HG02938 (cell line): Measurements from ENCODE around the gene MAPK14.
"Not testable (repeated sequence)": the region's sequence is repeated elsewhere in the genome, so short reads cannot be mapped to it uniquely, and the experiment has no call there.

Source experiments
- ATAC-seq: cut with Tn5 transposase; IDR thresholded peaks from one replicate; pipeline ENCODE4 v1.9.1; 2021; ENCODE audit warnings: mild to moderate bottlenecking, moderate library complexity; ENCODE audit not compliant: unreplicated experiment

The MAPK14 gene

DNA sequence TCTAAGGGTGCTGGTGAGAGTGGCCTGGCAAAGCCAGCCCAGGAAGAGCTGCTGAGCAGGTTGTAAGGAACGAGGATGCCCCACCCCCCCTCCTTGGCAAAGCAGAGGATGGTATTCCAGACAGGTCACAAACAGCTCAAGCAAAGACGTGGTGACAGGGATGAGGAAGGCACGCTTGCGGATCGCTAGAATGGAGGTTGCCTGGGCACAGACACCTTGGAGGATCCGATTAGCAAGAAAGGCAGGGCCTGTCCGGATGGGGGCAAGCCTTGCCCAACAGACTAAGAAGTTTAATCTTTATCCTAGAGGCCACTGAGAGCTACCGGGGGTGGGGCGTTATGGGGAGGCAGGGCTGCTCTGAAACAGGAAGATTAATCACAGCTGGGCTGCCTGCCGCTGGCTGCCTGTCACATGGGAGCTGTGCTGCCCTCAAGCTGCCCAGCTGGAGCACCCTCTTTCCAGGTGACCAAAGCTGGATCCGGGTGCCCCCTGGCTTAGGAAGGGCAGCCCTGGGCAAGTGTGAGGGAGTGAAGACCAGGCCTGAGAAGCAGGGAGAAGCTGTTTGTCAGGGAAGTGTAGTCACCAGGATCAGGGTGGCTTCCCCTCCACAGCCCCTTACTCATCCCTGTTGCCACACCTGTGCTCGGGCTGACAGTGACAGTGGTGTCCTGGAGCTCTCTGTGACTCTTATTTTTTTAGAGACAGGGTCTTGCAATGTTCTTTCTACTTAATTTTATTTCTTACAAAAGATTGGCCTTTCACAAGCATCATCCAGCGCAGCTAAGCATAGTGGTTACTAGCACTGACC lies 93.6 kb downstream of the MAPK14 start:
- no peak for ATAC-seq

DNA sequence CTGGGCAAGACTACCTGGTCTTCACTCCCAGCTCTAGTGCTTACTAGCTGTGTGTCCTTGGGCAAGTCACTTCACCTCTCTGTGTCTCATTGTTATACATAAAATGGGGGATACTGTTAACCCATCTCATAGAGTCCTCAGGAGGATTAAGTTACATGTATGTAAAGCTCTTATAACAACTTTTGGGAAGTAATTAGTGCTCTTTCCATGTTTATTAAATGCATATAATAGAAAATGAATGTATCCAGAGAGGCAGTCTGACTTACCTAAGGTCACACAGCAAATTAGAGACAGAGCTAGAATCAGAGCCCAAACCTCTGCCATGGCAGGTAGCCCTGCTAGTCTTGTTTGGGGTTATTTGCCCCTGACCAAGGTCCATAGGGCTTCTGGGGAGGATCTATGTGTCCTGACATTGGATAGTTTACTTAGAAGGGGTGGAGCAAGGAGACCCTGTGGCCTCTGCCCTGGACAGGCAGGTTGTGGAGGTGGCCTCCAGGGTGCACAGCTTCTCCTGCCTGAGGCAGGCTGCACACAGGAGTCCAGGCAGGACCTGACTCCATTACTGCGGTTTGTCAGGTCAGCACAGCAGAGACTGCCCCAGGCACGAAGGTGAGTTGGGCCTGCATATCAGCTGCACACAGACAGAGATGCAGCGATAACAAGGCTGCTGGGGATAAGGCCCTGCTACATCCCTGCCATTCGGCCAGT lies 94.3 kb downstream of the MAPK14 start:
- ATAC-seq = no peak

GRCh38 chr6:36122495-36123269 lies 95.1 kb downstream of the MAPK14 start:
- ATAC-seq = no peak

- peak; percentile 66 for ATAC-seq
Observed at GRCh38 chr6:36123270-36124139, 95.9 kb downstream of the MAPK14 start.

- not testable (repeated sequence) for ATAC-seq
Observed at GRCh38 chr6:36124346-36124745, 96.7 kb downstream of the MAPK14 start.

- ATAC-seq = no peak
Observed at GRCh38 chr6:36124881-36125280, 97.3 kb downstream of the MAPK14 start.

GRCh38 chr6:36125575-36125974 lies 98.0 kb downstream of the MAPK14 start:
- ATAC-seq = no peak

DNA sequence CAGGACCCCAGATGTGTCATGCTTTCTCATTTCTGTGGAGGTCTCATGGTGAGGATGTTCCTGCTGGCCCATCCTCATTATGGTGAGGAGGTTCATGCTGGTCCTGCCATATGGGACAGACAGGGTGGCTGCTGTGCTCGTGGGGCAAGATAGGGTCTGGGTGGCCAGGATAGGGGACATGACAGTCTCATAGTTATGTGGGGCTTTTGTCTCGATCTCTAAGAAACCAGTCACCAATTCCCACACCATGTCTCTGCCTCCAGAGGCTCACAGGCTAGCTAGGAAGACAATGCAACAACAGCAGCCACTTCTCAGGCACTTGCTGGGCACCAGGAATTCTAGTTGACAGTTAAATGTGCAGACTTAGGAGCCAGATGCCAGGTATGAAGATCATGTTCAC lies 98.5 kb downstream of the MAPK14 start:
- no peak for ATAC-seq

DNA sequence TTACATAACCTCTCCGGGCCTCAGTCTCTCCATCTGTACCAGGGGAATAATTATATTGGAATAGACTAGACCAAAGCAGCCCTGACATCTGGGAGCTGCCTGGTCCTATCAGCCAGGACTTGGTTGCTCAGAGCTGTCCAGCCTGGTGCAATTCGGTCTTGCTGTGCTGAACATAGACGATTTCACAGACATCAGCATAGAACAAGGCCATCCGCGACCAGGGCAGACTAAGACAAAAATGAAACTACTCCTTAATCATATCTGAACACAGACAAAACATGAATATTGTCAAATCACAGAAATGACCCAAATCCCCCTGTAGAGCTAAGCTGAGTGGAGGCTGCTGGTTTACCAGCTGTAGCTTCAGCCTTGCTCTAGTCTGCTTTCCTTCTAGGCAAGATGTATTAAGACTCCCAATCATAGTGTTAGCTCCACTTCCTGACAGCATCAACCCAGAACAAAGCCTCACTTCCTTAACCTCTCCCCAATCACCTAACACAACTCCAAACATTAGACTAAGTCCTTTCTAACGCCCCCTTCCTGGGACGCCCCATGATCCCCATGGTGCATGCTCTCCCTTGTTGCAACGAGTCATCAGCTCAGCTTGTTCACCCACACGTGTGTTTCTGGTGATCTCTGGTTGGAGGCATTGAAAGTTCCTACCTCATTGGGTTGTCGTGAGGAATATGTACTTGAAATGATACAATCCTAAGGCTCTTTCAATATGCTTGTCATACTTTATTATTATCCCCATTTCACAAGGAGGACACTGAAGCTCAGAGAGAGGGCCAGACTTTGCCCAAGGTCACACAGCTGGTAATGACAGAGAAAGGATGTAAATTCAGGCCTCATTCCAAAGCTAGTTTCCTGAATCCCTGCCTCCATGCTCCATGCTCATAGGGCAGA lies 99.2 kb downstream of the MAPK14 start:
- ATAC-seq = no peak

GRCh38 chr6:36127462-36128016 lies 99.9 kb downstream of the MAPK14 start:
- ATAC-seq = no peak

GRCh38 chr6:36128073-36128472 lies 100.5 kb downstream of the MAPK14 start:
- no peak for ATAC-seq

DNA sequence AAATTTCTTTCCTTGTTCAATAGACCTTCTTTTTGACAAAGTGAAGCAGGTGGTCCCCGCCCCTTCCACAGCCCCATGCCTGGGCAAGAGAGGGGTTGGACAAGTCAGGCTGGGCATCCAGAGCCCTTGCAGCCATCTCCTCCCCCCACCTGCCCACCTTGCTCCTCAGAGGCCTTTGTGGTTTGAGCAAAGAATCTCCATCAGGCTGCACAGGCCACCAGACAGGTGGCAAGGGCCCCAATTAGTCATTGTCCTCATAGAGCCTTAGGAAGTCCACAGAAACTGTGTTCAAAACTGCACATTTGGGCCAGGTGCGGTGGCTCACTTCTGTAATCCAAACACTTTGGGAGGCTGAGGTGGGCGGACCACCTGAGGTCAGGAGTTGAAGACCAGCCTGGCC lies 101.2 kb downstream of the MAPK14 start:
- no peak for ATAC-seq

DNA sequence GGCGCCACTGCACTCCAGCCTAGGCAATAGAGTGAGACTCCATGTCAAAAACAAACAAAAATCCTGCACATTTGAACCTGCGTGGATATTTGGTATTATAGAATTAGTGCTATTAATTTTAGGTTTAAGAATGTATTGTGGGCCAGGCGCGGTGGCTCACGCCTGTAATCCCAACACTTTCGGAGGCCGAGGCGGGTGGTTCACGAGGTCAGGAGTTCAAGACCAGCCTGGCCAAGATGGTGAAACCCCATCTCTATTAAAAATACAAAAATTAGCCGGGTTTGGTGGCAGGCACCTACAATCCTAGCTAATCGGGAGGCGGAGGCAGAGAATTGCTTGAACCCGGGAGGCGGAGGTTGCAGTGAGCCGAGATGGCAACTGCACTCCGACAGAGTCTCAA lies 101.7 kb downstream of the MAPK14 start:
- not testable (repeated sequence) for ATAC-seq

- ATAC-seq = no peak
Observed at GRCh38 chr6:36129941-36130666, 102.5 kb downstream of the MAPK14 start, which contains the start of gene MAPK13. Gene MAPK13 (plus strand): TSS chr6:36130513. CDS start chr6:36130583, 70 bp downstream.

DNA sequence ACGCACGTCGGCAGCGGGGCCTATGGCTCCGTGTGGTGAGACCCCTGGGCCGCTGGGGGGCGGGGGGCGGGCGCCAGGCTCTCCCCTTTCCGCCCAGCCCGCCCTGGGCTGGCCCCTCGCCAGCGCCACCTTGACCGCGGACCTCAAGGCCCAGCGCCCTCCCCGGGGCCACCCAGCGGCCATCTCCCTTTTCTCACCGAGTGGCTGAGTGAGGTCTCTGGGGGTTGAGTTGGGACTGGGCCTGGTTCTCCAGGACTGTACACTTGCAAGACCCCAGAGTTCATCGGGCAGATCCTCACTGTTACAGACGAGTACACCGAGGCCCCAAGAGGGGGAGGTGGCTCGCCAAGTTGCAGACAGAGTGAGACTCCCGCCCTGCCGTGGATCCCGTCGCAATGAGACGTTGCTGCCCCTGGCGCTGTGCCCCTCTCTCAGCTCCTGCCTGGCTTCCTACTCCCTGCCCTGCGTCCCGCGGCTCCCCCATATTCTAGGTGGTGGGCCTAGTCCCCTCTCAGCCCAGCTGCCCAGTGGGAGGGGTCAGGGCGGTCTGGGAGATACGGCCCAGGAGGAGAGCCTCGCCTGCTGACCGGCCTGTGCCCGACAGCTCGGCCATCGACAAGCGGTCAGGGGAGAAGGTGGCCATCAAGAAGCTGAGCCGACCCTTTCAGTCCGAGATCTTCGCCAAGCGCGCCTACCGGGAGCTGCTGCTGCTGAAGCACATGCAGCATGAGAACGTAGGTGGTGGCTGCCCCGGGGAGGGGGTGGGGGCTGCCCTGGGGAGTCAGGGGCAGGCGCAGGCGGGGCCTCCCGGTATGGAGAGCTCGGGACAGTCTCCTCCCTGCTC lies 103.3 kb downstream of the MAPK14 start:
- ATAC-seq = no peak

DNA sequence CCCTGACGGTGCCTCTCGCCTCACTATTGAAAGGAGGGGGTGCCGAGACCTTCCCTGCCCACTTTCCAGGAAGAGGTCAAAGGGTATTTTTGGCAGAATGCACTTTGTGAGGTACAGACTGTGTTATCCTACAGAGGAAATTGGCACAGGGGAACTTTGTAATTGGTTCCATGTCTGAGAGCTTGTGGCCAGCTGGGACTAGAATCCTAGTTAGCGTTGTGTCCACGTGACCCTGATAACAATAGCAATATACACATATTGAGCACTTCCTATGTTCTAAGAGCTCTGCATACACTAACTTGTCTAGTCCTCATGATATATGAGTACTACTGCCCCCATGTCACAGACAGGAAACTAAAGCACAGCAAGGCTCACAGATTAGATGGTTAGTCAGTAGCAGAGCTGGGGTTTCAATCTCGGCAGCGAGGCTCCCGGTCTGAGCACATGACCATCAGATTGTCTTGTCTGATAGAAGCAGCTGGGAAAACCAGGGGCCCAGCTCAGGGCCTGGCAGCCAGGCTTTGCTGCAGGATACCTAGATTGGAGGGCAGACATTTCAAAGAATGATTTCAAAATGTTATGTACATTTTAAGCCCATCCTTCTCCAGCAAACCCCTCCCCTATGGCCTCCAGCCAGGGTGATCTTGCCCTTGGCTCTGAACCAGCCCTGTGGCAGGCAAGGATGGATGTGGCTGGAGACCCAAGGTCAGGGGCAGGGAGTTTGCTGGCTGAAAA lies 104.1 kb downstream of the MAPK14 start:
- ATAC-seq = peak; percentile 90
